ENCODE data around the gene FAM89B.
A peak's percentile ranks its signal among the peaks of the same experiment; 100 is the strongest.
"Not testable (repeated sequence)": the region's sequence is repeated elsewhere in the genome, so short reads cannot be mapped to it uniquely, and the experiment has no call there.

FAM89B gene

DNA sequence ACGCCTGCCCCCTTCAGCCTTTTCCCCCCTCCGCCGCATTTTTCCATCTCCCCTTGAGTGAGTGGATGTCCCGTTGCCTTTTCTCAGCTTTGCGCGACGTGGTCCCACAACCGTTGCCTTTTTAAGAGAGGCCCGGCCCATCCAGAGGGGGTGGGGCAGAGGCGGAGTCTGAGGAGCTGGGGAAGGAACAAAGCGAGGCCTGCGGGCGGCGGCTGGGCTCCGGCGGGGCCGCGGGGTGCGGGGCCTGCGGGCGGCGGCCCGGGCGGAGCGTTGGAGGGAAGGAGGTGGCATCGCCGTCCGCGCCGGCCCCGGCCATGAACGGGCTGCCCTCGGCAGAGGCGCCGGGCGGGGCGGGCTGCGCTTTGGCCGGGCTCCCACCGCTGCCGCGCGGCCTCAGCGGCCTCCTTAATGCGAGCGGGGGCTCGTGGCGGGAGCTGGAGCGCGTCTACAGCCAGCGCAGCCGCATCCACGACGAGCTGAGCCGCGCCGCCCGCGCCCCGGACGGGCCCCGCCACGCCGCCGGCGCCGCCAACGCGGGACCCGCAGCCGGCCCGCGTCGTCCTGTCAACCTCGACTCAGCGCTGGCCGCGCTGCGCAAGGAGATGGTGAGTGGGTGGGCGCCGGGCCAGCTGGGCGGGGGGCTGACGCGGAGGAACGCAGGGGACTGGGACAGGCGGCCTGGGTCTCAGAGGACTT is at the start of gene FAM89B:
Gene FAM89B, plus strand, starts transcription at position 183 of the 696 bp plus-strand sequence. Its CDS starts 132 bp downstream, at position 315.
- peak within 1 kb of the TSS; percentile 94 for H3K4me3 ChIP-seq (ENCODE audit: low read length)
- TF ChIP-seq, protein P1, sequence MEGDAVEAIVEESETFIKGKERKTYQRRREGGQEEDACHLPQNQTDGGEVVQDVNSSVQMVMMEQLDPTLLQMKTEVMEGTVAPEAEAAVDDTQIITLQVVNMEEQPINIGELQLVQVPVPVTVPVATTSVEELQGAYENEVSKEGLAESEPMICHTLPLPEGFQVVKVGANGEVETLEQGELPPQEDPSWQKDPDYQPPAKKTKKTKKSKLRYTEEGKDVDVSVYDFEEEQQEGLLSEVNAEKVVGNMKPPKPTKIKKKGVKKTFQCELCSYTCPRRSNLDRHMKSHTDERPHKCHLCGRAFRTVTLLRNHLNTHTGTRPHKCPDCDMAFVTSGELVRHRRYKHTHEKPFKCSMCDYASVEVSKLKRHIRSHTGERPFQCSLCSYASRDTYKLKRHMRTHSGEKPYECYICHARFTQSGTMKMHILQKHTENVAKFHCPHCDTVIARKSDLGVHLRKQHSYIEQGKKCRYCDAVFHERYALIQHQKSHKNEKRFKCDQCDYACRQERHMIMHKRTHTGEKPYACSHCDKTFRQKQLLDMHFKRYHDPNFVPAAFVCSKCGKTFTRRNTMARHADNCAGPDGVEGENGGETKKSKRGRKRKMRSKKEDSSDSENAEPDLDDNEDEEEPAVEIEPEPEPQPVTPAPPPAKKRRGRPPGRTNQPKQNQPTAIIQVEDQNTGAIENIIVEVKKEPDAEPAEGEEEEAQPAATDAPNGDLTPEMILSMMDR (conservative IDR thresholded peaks at IDR 0.05; ENCODE audit: low read depth, low read length), result no peak
- no peak for DNase-seq (ENCODE audit: low read depth)

DNA sequence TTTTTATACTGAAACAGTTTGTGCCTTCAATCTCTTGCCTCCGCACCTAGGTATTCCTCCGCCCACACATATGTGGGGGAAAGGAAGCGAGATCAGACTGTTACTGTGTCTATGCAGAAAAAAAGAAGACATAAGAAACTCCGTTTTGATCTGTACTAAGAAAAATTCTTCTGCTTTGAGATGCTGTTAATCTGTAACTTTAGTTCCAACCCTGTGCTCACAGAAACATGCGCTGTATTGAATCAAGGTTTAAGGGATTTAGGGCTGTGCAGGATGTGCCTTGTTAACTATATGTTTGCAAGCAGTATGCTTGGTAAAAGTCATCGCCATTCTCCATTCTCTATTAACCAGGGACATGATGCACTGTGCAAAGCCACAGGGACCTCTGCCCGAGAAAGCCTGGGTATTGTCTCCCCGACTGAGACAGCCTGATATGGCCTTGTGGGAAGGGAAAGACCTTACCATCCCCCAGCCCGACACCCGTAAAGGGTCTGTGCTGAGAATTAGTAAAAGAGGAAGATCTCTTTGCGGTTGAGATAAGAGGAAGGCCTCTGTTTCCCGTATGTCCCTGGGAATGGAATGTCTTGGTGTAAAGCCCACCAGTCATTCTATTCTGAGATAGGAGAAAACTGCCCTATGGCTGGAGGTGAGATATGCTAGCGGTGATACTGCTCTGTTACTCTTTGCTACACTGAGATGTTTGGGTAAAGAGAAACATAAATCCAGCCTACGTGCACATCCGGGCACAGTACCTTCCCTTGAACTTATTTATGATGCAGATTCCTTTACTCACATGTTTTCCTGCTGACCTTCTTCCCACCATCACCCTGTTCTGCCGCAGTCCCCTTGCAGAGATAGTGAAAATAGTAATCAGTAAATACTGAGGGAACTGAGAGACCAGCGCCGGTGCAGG is 49.4 kb upstream of the FAM89B start:
- not testable (repeated sequence) for DNase-seq (ENCODE audit: low read depth); H3K4me3 ChIP-seq (ENCODE audit: low read length)

DNA sequence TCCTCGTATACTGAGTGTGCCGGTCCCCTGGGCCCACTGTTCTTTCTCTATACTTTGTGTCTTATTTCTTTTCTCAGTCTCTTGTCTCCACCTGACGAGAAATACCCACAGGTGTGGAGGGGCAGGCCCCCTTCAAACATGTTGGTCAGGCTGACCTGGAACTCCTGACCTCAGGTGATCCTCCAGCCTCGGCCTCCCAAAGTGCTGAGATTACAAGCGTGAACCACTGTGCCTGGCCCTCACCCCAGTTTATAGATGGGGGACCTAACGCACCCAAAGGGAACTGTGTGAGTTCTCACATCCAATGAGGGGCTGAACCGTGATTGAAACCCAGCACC is 48.7 kb upstream of the FAM89B start:
- not testable (repeated sequence) for DNase-seq (ENCODE audit: low read depth); H3K4me3 ChIP-seq (ENCODE audit: low read length)

DNA sequence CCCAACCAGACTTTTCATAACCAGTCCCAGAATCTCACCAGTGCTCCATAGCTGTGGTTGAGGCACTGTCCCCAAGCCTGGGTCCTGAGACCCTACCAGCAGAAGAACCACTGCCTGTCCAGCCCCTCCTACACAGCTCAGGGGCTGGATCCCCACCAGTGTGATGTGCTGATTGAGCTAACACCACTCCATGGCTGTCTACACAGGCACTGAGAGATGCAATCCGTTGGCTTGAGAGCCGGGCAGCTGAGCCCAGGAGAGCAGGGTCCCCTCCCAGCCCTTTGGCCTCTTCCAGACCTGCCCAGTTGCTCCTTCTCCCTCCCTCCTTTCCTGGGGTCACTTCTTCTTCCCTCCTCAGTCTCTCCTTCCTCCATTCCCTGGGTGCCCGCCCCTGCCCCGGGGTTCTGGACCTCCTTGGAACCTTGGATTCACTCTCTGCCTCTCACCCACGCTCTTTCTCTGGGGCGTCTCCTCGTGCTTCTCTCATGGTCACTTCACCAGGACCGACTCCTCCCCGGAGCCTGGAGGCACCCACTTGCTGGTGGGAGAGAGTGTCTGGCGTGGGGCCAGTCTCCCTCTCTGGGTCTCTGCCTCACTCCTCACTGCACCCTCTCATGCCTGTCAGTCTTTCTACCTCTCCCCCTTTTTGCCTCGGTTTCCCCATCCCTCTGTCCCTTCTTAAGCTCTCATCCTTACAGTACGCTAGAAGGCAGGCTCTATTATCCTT is 48.2 kb upstream of the FAM89B start:
- H3K4me3 ChIP-seq (ENCODE audit: low read length), result peak overlapping the region; percentile 28
- DNase-seq (ENCODE audit: low read depth), result no peak
- TF ChIP-seq, protein P1 (conservative IDR thresholded peaks at IDR 0.05; ENCODE audit: low read depth, low read length), result no peak

DNA sequence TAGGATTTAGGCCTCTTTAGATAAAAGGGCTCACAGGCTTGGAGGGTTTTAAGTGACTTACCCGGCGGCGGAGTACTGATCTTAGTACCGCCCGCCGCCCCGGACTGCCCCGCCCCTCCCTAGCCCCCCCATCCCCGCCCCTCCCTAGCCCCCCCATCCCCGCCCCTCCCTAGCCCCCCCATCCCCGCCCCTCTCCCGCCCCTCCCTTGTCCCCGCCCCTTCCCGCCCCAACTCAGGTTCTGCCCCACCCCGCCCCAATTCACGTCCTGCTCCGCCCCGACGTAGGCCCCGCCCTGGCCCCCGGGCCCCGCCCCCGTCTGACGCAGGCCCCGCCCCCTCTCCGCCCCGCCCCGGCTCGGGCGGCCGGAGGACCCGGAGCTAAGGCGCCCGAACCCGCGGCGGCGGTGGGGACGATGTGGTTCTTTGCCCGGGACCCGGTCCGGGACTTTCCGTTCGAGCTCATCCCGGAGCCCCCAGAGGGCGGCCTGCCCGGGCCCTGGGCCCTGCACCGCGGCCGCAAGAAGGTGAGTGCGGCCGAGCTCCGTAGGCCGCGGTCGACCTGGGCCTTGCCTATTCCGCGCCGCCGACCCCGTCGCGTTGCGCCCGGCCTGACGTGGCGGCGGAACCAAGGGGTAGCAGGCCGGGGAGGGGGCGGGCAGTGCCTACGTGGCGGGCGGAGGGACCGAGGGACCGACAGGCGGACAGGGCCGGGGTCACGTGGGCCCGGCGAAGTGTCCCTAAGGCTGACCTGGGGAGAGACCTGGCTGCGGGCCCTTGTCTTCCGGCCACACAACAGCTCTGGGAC is 47.4 kb upstream of the FAM89B start, which contains the start of gene SCYL1:
Gene SCYL1, plus strand, starts transcription at position 343 of the 805 bp plus-strand sequence. Its CDS starts 71 bp downstream, at position 414.
- DNase-seq (ENCODE audit: low read depth), result no peak
- TF ChIP-seq, protein P1 (conservative IDR thresholded peaks at IDR 0.05; ENCODE audit: low read depth, low read length), result no peak
- peak within 1 kb of the TSS; percentile 73 for H3K4me3 ChIP-seq (ENCODE audit: low read length)

DNA sequence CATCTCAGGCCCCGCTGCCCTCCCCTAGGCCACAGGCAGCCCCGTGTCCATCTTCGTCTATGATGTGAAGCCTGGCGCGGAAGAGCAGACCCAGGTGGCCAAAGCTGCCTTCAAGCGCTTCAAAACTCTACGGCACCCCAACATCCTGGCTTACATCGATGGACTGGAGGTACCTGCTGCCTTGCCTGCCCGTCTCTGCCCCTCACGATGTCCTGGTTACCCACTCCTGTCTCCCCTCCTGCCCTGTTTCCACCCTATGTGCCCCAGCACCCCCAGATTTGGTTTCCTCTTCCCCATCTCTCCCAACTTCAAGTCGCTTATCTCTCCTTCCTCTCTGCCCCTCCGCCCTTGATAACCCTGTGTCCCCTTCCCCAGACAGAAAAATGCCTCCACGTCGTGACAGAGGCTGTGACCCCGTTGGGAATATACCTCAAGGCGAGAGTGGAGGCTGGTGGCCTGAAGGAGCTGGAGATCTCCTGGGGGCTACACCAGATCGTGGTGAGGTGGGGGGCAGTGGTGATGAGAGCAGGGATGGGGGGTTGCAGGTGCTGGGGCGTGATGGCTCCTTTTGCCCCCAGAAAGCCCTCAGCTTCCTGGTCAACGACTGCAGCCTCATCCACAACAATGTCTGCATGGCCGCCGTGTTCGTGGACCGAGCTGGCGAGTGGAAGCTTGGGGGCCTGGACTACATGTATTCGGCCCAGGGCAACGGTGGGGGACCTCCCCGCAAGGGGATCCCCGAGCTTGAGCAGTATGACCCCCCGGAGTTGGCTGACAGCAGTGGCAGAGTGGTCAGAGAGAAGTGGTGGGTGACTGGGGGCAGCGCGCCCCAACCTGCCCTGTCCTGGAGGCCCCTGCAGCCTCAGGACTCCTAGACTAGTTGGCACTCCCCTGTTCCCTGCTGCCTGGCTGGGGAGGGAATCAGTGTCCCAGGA is 46.5 kb upstream of the FAM89B start:
- TF ChIP-seq, protein P1 (conservative IDR thresholded peaks at IDR 0.05; ENCODE audit: low read depth, low read length), result no peak
- no peak for DNase-seq (ENCODE audit: low read depth)
- H3K4me3 ChIP-seq (ENCODE audit: low read length), result peak overlapping the region; percentile 73

DNA sequence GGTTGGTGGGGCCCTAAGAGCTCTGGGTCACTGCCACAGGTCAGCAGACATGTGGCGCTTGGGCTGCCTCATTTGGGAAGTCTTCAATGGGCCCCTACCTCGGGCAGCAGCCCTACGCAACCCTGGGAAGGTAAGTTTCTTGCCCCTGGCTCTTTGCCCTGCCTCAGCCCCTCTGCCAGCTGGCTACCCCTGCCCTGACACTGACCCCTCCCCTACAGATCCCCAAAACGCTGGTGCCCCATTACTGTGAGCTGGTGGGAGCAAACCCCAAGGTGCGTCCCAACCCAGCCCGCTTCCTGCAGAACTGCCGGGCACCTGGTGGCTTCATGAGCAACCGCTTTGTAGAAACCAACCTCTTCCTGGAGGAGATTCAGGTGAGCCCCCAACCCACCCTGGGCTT is 45.6 kb upstream of the FAM89B start:
- no peak overlapping the region for H3K4me3 ChIP-seq (ENCODE audit: low read length)
- TF ChIP-seq, protein P1 (conservative IDR thresholded peaks at IDR 0.05; ENCODE audit: low read depth, low read length), result no peak
- DNase-seq (ENCODE audit: low read depth), result no peak
